GM21528 (cell line): ENCODE data around the gene STRADB.
"Not testable (repeated sequence)": the region's sequence is repeated elsewhere in the genome, so short reads cannot be mapped to it uniquely, and the experiment has no call there.

ENCODE experiments used
- ATAC-seq: cut with Tn5 transposase; IDR thresholded peaks from one replicate; pipeline ENCODE4 v1.9.1; 2021; ENCODE audit warnings: mild to moderate bottlenecking, moderate library complexity; ENCODE audit not compliant: unreplicated experiment, low FRiP score

STRADB gene

GRCh38 chr2:201465524-201465971 lies 14.0 kb downstream of the STRADB start:
- ATAC-seq = no peak

GRCh38 chr2:201466050-201466675 lies 14.6 kb downstream of the STRADB start:
- no peak for ATAC-seq

- ATAC-seq = no peak
These were observed 16.1 kb downstream of the STRADB start for GRCh38 chr2:201467666-201468065.

GRCh38 chr2:201470821-201471731 lies 19.5 kb downstream of the STRADB start:
- ATAC-seq = no peak

- ATAC-seq = no peak
These were observed 20.3 kb downstream of the STRADB start for GRCh38 chr2:201471732-201472393.

GRCh38 chr2:201472411-201472810 lies 20.9 kb downstream of the STRADB start:
- no peak for ATAC-seq

GRCh38 chr2:201482543-201482942 lies 31.0 kb downstream of the STRADB start:
- ATAC-seq = no peak

GRCh38 chr2:201483342-201483741 lies 31.8 kb downstream of the STRADB start:
- no peak for ATAC-seq

- ATAC-seq = not testable (repeated sequence)
These were observed 32.2 kb downstream of the STRADB start for GRCh38 chr2:201483758-201484157.

- no peak for ATAC-seq
These were observed 33.3 kb downstream of the STRADB start for GRCh38 chr2:201484805-201485204.

GRCh38 chr2:201490291-201490690 lies 38.8 kb downstream of the STRADB start:
- no peak for ATAC-seq

- ATAC-seq = no peak
These were observed 45.2 kb downstream of the STRADB start for GRCh38 chr2:201496785-201497184.

GRCh38 chr2:201500534-201500933 lies 49.0 kb downstream of the STRADB start:
- ATAC-seq = no peak

- ATAC-seq = no peak
These were observed 51.2 kb downstream of the STRADB start for GRCh38 chr2:201502713-201503112.

GRCh38 chr2:201507725-201508124 lies 56.2 kb downstream of the STRADB start:
- ATAC-seq = no peak

GRCh38 chr2:201513271-201513670 lies 61.7 kb downstream of the STRADB start:
- ATAC-seq = no peak

GRCh38 chr2:201515573-201516246 lies 64.2 kb downstream of the STRADB start:
- no peak for ATAC-seq

- ATAC-seq = no peak
These were observed 65.6 kb downstream of the STRADB start for GRCh38 chr2:201517094-201517493.

GRCh38 chr2:201520201-201520600 lies 68.7 kb downstream of the STRADB start:
- no peak for ATAC-seq

GRCh38 chr2:201522965-201523364 lies 71.4 kb downstream of the STRADB start:
- ATAC-seq = no peak

GRCh38 chr2:201523506-201523905 lies 72.0 kb downstream of the STRADB start:
- no peak for ATAC-seq
